GM21529 (cell line): Measurements from ENCODE around the gene GNE.
"Not testable (repeated sequence)": the region's sequence is repeated elsewhere in the genome, so short reads cannot be mapped to it uniquely, and the experiment has no call there.

ENCODE experiments used
- ATAC-seq: cut with Tn5 transposase; IDR thresholded peaks from one replicate; pipeline ENCODE4 v1.9.1; 2021; ENCODE audit not compliant: unreplicated experiment

Gene GNE

DNA sequence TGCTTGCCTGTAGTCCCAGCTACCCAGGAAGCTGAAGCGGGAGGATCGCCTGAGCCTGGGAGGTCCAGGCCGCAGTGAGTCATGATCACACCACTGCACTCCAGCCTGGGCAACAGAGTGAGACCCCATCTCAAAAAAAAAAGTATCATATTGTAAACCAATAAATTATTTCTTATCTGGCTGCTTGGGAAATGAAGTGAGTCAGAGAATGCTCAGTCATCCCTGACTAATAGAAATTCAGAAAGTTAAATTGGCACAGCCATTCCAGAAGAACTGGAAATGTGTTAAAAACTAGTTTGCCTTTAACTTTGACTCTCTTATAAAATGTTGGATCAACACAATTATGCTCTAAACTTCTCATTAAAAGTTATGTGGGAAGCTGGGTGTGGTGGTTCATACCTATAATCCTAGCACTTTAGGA, 9.8 kb upstream of the GNE start:
- no peak for ATAC-seq

DNA sequence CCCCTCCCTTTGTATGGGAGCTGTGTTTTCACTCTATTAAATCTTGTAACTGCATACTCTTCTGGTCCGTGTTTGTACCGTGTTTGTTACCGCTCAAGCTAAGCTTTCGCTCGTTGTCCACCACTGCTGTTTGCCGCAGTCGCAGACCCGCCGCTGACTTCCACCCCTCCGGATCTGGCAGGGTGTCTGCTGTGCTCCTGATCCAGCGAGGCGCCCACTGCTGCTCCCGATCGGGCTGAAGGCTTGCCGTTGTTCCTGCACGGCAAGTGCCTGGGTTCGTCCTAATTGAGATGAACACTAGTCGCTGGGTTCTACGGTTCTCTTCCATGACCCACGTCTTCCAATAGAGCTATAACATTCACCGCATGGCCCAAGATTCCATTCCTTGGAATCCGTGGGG, 6.6 kb upstream of the GNE start:
- ATAC-seq = no peak

DNA sequence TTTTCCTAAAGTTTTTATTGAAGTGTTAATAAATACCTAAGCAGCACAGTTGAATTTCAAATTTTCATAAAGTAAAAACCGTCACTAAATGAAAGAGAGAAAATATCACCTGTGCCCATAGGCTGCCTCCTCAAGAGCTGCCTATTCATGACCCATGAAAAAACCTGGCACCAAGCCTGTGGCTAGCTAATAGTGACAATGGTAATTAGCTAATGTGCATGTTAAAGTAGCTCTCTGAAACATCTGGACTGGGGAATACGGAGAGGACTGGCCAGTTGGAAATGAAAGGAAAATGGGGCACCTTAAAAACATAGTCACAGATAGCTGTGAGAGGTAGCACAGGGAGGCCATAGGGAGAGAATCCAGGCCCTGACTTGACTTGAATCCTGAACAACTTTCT, 5.4 kb upstream of the GNE start:
- no peak for ATAC-seq

DNA sequence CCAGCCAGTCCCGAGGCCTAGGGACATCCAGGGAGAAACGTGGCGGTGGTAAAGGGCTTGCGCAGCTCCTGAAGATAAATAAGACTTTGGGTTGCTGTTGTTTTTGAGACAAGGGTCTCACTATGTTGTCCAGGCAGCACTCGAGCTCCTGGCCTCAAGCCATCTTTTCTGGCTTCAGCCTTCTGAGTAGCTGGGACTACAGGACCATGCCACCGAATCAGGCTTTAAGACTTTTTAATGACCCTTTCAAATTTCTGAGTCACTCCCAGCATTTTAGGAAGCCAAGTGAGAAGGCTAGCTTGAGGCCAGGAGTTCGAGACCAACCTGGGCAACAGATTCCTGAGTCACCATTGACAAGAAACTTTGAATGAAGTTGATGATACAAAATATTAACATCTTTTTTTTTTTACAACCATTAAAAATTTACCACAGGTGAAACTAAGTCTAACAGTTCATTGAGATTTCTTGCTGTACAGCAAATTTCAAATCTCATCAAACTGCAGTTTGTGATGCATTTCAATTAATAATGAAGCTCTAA, 817 bp upstream of the GNE start:
- ATAC-seq = no peak

DNA sequence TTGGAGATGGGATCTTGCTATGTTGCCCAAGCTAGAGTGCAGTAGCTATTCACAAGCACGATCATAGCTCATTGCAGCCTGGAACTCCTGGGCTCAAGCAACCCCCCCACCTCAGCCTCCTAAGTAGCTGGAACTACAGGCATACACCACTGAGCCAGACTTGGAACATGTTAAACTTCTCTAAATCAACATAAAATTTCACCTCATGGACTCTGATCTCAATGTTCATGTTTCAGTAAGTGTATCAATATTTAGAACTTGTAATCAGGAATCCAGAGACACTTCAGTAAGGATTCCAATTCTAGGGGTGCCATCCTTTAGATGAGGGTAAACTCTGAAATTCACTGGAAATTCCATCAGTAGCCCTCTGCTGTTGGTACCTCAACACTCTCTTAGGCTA, 6.8 kb downstream of the GNE start:
- no peak for ATAC-seq

DNA sequence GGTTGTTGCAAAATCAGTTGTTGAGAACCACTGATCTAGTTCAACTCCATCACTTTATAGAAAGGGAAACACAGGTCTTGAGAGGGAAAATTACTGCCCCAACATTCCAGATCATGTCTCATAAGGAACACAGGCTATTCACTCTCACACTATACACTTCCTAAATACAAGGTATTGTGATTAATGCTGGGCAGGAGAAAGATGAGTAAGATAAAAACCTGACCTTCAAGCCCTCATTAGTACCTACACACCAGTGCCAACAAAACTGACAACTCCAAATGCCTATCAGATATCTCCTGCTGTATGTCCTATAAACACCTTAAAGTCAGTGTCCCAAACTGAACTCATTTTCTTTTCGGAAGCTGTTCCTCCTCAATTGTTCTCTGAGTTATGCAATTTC, 8.2 kb downstream of the GNE start:
- no peak for ATAC-seq

DNA sequence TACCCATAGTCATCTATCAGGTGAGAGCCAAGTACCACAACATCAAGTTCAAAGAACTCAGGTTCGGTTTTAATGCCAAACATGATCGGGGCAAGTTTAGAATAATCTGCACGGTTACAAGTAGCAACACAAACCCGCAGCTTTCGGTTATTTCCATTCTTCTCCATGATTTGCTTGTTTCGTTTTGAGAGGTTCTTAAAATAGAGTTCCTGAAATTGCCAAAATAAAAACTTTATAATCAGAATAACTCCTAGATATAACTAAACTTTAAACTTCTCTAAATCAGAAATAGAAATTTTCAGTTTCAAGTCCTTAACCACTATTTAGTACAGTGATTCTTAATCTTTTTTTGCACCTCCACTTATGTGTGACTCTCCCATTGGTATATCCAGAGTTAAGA, 9.1 kb downstream of the GNE start:
- no peak for ATAC-seq

DNA sequence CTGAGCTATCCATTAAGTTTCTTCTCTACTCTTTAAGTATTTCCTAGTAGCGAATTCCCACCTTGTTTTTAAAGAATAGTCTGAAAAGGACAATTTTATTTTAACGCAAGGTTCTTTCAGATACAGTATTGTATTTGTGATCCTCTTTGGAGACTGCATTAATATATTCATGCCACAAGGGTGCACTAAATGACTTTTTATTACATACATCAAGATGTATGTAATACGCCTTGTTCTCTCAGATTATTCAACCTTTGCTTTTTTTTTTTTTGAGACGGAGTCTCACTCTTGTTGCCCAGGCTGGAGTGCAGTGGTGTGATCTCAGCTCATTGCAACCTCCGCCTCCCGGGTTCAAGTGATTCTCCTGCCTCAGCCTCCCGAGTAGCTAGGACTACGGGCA, 10.2 kb downstream of the GNE start:
- not testable (repeated sequence) for ATAC-seq

DNA sequence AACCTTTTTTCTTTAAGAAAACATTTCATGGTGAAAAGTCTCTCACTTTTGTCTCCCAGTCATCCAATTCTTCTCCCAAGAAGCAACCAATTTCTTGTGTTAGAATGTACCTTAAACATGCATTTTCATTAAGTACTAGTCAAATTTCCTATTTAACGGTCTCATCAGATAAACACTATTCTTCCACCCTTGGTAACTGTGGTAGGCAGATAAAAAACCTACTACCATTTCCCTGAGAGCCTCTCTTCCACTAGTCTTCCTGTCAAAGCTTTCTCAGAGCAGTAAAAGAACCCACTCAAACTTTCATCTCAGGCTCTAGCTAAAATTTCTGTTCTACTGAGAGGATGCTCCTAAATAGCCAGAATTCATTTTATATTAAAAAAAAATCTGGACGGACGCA, 10.9 kb downstream of the GNE start:
- ATAC-seq = no peak

DNA sequence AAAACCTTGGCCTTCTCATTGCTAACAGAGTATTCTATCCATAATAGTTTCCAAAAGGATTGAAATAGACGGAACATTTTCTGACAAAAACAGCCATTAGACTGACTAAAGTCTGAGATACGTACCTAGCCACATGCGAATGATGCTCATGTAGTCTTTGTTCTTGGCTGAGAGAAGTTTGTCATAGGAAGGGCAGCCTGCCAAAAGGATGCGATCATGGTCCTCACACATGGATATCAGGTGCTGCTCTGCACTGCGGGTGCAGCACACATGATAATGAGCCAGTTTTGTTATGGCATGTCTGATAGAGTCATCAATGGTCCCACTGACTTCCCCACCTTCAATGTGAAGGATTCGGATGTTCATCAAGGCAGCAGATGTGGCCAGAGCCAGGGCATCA, 12.3 kb downstream of the GNE start:
- no peak for ATAC-seq

DNA sequence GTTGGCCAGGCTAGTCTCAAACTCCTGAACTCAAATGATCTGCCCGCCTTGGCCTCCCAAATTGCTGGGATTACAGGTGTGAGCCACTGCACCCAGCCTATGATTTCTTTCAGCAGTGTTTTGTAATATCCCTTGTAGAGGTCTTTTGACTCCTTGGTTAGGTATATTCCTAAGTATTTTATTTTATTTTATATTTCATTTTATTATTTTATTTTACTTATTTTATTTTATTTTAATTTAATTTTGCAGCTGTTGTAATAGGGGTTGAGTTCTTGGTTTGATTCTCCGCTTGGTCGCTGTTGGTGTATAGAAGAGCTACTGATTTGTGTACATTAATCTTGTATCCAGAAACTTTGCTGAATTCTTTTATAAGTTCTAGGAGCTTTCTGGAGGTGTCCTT, 18.6 kb downstream of the GNE start:
- ATAC-seq = not testable (repeated sequence)

DNA sequence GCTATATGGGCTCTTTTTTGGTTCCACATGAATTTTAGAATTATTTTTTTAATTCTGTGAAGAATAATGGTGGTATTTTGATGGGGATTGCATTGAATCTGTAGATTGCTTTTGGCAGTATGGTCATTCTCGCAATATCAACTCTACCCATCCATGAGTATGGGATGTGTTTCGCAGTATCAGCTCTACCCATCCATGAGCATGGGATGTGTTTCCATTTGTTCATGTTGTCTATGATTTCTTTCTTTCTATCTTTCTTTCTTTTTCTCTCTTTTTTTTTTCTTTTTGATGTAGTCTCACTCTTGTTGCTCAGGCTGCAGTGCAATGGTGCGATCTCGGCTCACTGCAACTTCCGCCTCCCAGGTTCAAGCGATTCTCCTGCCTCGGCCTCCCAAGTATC, 19.0 kb downstream of the GNE start:
- not testable (repeated sequence) for ATAC-seq

DNA sequence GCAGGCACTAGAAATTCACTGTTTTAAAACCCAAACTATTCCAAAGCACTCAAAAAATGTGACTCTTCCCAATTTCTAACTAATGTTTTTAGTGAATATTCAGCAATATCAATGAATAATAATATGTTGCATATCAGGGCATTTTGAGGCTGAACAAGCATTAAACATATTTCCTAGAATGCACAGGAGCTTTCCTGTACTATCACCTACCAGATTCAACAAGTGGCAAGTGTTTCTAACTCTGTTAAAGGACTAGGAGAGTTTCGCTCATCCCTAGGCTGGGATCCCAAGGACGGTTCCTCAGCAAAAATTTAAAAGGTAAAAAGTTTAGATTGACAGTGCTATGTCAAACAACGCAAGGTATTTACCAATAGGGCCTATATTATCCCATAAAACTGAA, 21.0 kb downstream of the GNE start:
- no peak for ATAC-seq

DNA sequence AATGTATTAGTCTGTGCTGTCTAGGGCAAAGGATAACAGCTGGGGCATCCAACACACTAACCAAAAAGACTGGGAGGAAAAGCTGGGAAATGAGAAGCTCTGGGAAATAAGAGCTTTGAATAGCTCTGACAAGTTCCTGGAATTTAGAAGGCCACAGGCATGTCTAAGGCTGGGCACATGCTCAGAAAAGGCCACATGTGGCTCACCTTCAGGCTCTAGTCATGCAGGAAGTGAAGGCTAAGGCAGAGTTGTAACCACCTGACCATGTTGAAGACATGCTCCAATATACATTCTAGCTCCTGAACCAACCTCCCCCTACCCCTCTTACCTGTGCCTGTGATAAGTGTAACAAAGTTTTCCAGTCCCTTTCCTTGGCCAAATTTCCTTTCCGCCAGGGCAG, 35.8 kb downstream of the GNE start:
- ATAC-seq = no peak

DNA sequence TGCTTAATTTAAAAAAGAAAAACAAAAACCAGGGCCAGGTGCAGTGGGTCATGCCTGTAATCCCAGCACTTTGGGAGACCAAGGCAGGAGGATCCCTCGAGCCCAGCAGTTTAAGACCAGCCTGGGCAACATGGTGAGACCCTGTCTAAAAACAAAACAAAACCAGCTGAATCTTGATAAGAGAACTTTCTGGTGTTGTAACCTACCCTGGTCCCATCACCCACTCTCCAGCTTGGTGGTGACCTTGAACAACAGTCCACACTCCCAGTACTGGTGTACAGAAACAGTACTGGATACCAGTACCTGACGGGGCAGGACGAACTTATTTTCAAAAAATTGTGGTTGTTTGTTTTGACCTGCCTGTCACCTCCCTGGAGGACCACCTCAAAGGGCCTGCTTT, 36.6 kb downstream of the GNE start:
- no peak for ATAC-seq

DNA sequence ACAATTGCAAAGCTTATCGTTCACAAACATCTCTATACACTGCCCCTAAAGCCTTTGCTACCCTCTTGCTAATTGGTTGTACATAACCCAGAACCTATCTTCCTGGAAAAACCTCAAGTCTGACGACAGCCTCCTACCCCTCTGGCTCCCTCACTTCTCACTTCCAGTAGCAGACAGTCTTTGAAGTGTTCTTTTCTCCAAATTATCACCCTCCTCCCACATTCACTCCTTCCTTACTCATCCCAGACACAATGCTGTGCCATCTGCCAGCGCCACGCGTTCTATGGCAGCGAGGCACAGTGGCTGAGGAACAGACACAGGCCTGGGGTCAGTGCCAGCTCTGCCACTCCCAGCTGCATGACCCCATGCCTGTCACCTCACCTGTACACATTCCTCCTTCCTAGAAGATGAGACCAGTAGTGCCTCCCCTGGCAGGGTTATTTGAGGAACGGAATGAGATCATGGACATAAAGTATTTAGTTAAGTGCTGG, 39.8 kb downstream of the GNE start:
- ATAC-seq = no peak

DNA sequence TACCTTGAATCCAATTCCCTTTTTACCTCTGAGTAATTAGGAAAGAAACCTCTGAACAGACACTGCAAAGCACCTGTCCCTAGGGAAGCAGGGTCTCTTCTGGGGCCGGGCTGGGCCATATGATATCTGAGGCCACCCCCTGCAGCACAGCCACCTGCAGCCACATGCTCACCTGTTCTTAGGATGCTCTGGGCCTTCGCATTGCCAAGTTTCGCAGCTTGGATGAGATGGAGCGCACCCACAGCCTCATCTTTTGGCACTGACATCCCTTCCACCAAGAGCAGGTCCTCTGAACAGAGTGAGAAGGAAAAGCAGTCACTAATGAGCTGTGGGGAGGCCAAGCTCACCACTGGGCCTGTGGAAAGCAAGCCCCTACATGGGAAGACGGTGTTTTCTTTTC, 40.2 kb downstream of the GNE start:
- ATAC-seq = no peak

DNA sequence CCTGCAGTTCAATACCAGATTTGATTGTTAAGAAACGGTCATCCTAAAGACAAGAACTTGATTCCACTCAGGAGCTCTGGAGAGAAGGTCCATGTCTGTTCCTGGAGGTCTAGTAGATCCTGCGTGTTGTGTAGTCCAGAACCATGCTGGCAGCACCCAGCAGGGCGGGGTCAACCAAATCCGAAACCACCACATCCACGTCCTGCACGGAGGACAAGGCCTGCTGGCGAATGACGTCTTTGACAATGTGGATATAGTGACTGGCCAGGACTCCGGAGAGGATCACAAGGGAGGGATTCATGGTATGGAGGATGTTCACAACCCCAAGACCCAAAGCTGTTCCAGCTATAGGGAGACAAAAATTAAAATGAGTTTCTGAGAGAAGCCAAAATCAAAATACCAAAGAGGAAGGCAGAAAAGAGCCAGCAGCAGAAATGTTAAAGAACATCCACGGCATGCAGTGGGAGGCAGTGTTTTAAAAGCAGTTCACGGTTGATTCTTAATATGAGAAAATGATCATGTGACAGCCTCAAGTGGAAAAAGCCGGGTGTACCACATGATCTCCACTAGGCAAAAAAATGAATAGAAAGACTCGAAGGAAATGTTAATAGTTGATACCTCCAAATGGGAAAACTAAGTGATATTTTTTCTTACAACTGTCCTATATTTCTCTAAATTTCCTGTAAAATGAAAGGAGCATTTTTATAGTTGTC, 40.8 kb downstream of the GNE start:
- no peak for ATAC-seq

DNA sequence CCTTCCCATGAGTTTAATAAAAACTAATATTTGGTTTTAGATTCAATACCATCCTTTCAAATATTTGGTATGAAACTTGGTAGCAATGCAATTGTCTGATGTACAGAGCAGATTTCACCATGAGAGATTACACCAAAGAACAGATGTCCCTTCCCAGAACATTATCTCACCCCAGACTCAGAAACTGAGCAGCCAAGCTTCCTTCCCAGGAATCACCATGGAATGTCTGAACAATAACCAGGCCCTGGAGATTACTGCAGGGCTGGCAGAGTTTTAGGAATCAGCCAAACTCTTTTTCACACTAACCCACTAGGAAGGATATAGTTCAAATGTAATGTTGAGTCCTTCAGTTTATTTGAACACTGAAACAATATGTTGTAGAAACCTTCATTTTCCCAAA, 43.7 kb downstream of the GNE start:
- no peak for ATAC-seq

DNA sequence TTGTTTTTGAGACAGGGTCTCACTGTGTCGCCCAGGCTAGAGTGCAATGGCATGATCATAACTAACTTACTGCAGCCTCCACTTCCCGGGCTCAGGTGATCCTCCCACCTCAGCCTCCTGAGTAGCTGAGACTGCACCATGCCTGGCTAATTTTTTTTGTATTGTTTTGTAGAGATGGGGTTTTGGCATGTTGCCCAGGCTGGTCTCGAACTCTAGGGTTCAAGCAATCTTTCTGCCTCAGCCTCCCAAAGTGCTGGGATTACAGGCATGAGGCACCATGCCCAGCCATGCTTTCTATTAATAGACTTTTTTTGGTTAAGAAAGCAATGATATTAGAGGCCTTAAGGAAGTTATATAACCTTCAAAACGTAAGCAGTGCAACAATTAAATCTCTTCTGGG, 44.3 kb downstream of the GNE start:
- no peak for ATAC-seq

DNA sequence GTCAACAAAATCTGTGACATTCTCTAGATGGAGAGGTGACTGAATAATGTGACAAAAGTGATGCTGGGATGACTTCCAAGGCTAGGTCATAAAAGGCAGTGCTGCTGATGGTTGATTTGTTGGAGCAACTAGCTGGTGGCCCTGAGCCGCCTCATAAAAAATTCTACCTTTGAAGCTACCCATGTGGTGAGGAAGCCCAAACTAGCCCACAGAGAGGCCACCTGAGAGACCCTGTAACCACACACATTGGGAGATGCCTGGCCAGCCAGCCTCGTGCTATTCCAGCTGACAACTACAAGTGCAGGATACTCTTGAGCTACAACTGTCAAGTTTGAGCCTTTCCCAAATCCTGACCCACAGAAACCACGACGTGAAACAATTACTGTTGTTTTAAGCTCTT, 44.9 kb downstream of the GNE start:
- no peak for ATAC-seq

DNA sequence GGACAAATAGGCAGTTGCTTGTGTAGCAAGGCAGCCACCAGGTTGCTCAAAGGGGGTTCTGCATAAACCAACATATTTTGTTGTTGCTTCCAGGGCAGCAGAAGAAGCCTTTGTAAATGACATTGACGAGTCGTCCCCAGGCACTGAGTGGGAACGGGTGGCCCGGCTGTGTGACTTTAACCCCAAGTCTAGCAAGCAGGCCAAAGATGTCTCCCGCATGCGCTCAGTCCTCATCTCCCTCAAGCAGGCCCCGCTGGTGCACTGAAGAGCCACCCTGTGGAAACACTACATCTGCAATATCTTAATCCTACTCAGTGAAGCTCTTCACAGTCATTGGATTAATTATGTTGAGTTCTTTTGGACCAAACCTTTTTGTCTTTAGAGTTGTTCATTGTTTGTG, 46.7 kb downstream of the GNE start:
- no peak for ATAC-seq

DNA sequence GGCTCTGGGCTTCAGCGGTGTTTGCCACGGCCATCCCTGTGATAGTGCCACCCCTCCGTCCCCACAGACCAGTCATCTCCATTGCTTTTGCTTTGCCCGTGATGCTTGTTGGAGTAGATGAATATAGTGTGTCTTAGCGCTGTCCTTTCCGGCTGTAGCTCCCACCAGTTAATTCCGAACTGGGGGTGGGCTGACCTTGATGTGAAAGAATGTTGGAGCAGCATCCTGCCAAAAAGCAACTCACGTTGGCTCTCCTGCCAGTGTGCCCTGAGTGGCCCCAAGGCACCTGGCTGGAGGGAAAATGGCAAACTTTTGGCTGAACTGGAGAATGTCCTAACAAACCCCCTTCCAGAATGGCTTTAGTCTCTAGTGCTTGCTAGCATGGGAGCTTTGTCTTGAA, 47.5 kb downstream of the GNE start:
- no peak for ATAC-seq
